NCI-H1930 (cell line): Measurements from ENCODE around the gene GUCY1A1.

Experiments used
- DNase-seq, 2 experiments: peaks; one replicate each; lab custom pipeline; 2025; lab: John Stamatoyannopoulos, UW

Gene GUCY1A1

GRCh38 chr4:155659176-155659575 lies 7.5 kb upstream of the GUCY1A1 start:
- no peak for DNase-seq

- DNase-seq: no peak
Observed at GRCh38 chr4:155660436-155660835, 6.2 kb upstream of the GUCY1A1 start.

GRCh38 chr4:155665054-155665453 lies 1.6 kb upstream of the GUCY1A1 start:
- no peak for DNase-seq

- DNase-seq: peak; percentile 17 to 20
Observed at GRCh38 chr4:155667222-155667567, 547 bp downstream of the GUCY1A1 start.

GRCh38 chr4:155667568-155668511 lies 1.2 kb downstream of the GUCY1A1 start:
- DNase-seq: peak in 1 of 2 experiments; percentile 17

GRCh38 chr4:155668707-155669220 lies 2.1 kb downstream of the GUCY1A1 start:
- no peak for DNase-seq

- no peak for DNase-seq
Observed at GRCh38 chr4:155672342-155672741, 5.7 kb downstream of the GUCY1A1 start.

- no peak for DNase-seq
Observed at GRCh38 chr4:155673453-155673979, 6.9 kb downstream of the GUCY1A1 start.

GRCh38 chr4:155674669-155675071 lies 8.0 kb downstream of the GUCY1A1 start:
- DNase-seq: no peak

- no peak for DNase-seq
Observed at GRCh38 chr4:155675709-155676429, 9.2 kb downstream of the GUCY1A1 start.

GRCh38 chr4:155676430-155676825 lies 9.8 kb downstream of the GUCY1A1 start:
- DNase-seq: no peak

GRCh38 chr4:155678011-155678410 lies 11.4 kb downstream of the GUCY1A1 start:
- no peak for DNase-seq

GRCh38 chr4:155679343-155679742 lies 12.7 kb downstream of the GUCY1A1 start:
- DNase-seq: no peak

- no peak for DNase-seq
Observed at GRCh38 chr4:155681886-155682285, 15.2 kb downstream of the GUCY1A1 start.

GRCh38 chr4:155684423-155684822 lies 17.8 kb downstream of the GUCY1A1 start:
- no peak for DNase-seq

GRCh38 chr4:155684892-155685541 lies 18.4 kb downstream of the GUCY1A1 start:
- DNase-seq: no peak

GRCh38 chr4:155687380-155687982 lies 20.8 kb downstream of the GUCY1A1 start:
- no peak for DNase-seq

GRCh38 chr4:155688211-155688610 lies 21.6 kb downstream of the GUCY1A1 start:
- DNase-seq: no peak

- no peak for DNase-seq
Observed at GRCh38 chr4:155688860-155689259, 22.2 kb downstream of the GUCY1A1 start.

- no peak for DNase-seq
Observed at GRCh38 chr4:155690044-155690837, 23.6 kb downstream of the GUCY1A1 start.

GRCh38 chr4:155692361-155692760 lies 25.7 kb downstream of the GUCY1A1 start:
- no peak for DNase-seq
